Measurements from ENCODE around the gene MSL1. TPM values are rescaled to one million over a fixed set of nuclear protein-coding genes. Genes with fewer than 3 reads are reported as not detected.

MSL1 gene
- total and polyA plus RNA-seq, 9 of the 15 experiments (the other 6 are each of a cell fraction or from before 2014, with no cell fraction given) = 13.8 to 120 (median 61.9) TPM

GRCh38 chr17:40099619-40100418, 22.0 kb upstream of the MSL1 start:
- peak overlapping the region; percentile 63 to 95 for H3K9ac ChIP-seq (ENCODE audit: insufficient read depth in 1 of 2, low read depth in 2 of 2, low read length in 2 of 2)
- CTCF ChIA-PET (ENCODE audit: low intra/inter-chr PET ratio) = interaction anchor here (0.6 to 0.7 kb wide), 2 partner anchors 17 to 23 kb away, joined by 3 read pairs; no protein-coding TSS in a partner anchor
- under 1% methylated on average over 30 of the region's 31 CpGs for WGBS (ENCODE audit: insufficient coverage, low coverage, missing lambda C conversion rate)
- DNase-seq (ENCODE audit: extremely low read depth in 1 of 4, low spot score in 3 of 4) = no peak
- no peaks in the 10 kb centered on the region for H4K20me1 ChIP-seq (replicated peaks; ENCODE audit: control insufficient read depth, insufficient read depth, low read length)
- H2AFZ ChIP-seq (ENCODE audit: low read depth, low read length) = peak overlapping the region; percentile 91
- H3K9me1 ChIP-seq (ENCODE audit: control insufficient read depth, insufficient read depth, low read length) = peaks cover 4% of the 10 kb centered on the region
- peaks cover 28% of the 10 kb centered on the region for H3K79me2 ChIP-seq (ENCODE audit: control insufficient read depth, insufficient read depth, low read length)
- peak overlapping the region; percentile 78 for H3K27ac ChIP-seq (ENCODE audit: extremely low read depth, low read depth, low read length)
- intact Hi-C loops (cut with micrococcal nuclease) = no loop called here
- no peaks in the 10 kb centered on the region for H3K9me3 ChIP-seq (replicated peaks; ENCODE audit: control insufficient read depth, insufficient read depth, low read depth, low read length)
- TSS peak; percentile 90 for BruUV-seq (replicated peaks)
- in situ Hi-C loops (cut with MboI) = no loop called here
- H3K4me2 ChIP-seq (ENCODE audit: insufficient read depth, low read length) = peak overlapping the region; percentile 96
- peaks cover 39% of the 10 kb centered on the region; the same call in 2 of the 3 replicates for H3K36me3 ChIP-seq (ENCODE audit: control insufficient read depth, insufficient read depth, low read length)
- peaks cover 45 to 51% of the 10 kb centered on the region in 2 experiments for H3K4me1 ChIP-seq (replicated peaks in 1 of 2; ENCODE audit: control insufficient read depth in 2 of 2, insufficient read depth in 2 of 2, low read length in 2 of 2)
- ATAC-seq = peak; percentile 3
- POLR2A ChIA-PET = interaction anchor here (0.6 to 5.6 kb wide), 14 partner anchors 8 to 647 kb away, joined by 3 to 66 read pairs (median 6); partner anchors contain the start of genes CASC3 and CSF3
- H3K27me3 ChIP-seq (ENCODE audit: control insufficient read depth in 2 of 2, insufficient read depth in 2 of 2, low read length in 2 of 2) = no peaks in the 10 kb centered on the region
- peak overlapping the region; percentile 53 for H3K4me3 ChIP-seq
- no peak for FAIRE-seq
- TF ChIP-seq CREB3L1 (IDR thresholded peaks at IDR 0.05; ENCODE audit: borderline replicate concordance, low read depth) (0 out of 2 replicates have a peak, but pooled peaks have one; percentile 20), E2F4 (CRISPR knock-in tag; IDR thresholded peaks at IDR 0.05; ENCODE audit: low read depth) (no peak), CBFB (CRISPR knock-in tag; IDR thresholded peaks at IDR 0.05) (no peak), ZFX (CRISPR knock-in tag; IDR thresholded peaks at IDR 0.05) (0 out of 2 replicates have a peak, but pooled peaks have one; percentile 9), FOXK1 (CRISPR knock-in tag; IDR thresholded peaks at IDR 0.05; ENCODE audit: borderline replicate concordance) (0 out of 2 replicates have a peak, but pooled peaks have one; percentile 53), ZBTB11 (CRISPR knock-in tag; IDR thresholded peaks at IDR 0.05) (no peak), DMBX1 (CRISPR knock-in tag; IDR thresholded peaks at IDR 0.05; ENCODE audit: borderline replicate concordance) (no peak), MED1 (CRISPR knock-in tag; IDR thresholded peaks at IDR 0.05; ENCODE audit: borderline replicate concordance) (0 out of 2 replicates have a peak, but pooled peaks have one; percentile 46), SAP30 (IDR thresholded peaks at IDR 0.05; ENCODE audit: borderline replicate concordance, insufficient read depth, low read depth, low read length, poor library complexity, severe bottlenecking) (peak; percentile 20), E2F6 (IDR thresholded peaks at IDR 0.05; ENCODE audit: borderline replicate concordance in 1 of 2, extremely low read depth in 1 of 2, insufficient read depth in 1 of 2, insufficient read length in 1 of 2, low read depth in 1 of 2, low read length in 1 of 2, poor library complexity in 1 of 2, severe bottlenecking in 1 of 2) (peak in 1 of 2 experiments; percentile 63)
